Measurements from ENCODE around the gene MAPK4. TPM values are rescaled to one million over a fixed set of nuclear protein-coding genes. Genes with fewer than 3 reads are reported as not detected.

The MAPK4 gene
- total RNA-seq, 1 donor from 2014 or later, result 0.11 TPM

GRCh38 chr18:50665519-50665918, 105.6 kb downstream of the MAPK4 start:
- no peak for DNase-seq (ENCODE audit: low read depth)
- H3K9me3 Mint-ChIP-seq (ENCODE audit: unreplicated experiment), result peaks cover 5% of the 10 kb centered on the region

GRCh38 chr18:50666536-50666935, 106.6 kb downstream of the MAPK4 start:
- DNase-seq (ENCODE audit: low read depth) (no peak), FAIRE-seq (no peak)
- no peak overlapping the region for H3K9ac ChIP-seq (ENCODE audit: low read length)
- Mint-ChIP-seq H3K27me3 (ENCODE audit: low read depth, unreplicated experiment) (peaks cover 18% of the 10 kb centered on the region), H3K36me3 (ENCODE audit: low read depth, unreplicated experiment) (peaks cover 2% of the 10 kb centered on the region), H3K4me1 (ENCODE audit: low read depth, unreplicated experiment) (no peaks in the 10 kb centered on the region), H3K4me3 (ENCODE audit: unreplicated experiment) (no peak overlapping the region), H3K27ac (ENCODE audit: unreplicated experiment) (no peak overlapping the region), H3K9me3 (ENCODE audit: unreplicated experiment) (peaks cover 5% of the 10 kb centered on the region)
- H3K27ac ChIP-seq (ENCODE audit: low read depth, low read length), result no peak overlapping the region
- H3K9me3 ChIP-seq (ENCODE audit: insufficient read depth, low read depth, low read length), result peaks cover 4% of the 10 kb centered on the region
- TF ChIP-seq EZH2 (IDR thresholded peaks at IDR 0.05; ENCODE audit: insufficient read depth, low read length) (no peak), CTCF (IDR thresholded peaks at IDR 0.05; ENCODE audit: insufficient read depth, low read depth, low read length) (no peak)
- H2AFZ ChIP-seq (ENCODE audit: low read depth, low read length), result no peak overlapping the region
- H3K36me3 ChIP-seq (ENCODE audit: insufficient read depth, low read length), result no peaks in the 10 kb centered on the region
- H3K79me2 ChIP-seq (ENCODE audit: insufficient read depth, low read length), result no peaks in the 10 kb centered on the region
- no peaks in the 10 kb centered on the region for H4K20me1 ChIP-seq (ENCODE audit: insufficient read depth, low read length)
- no peaks in the 10 kb centered on the region for H3K27me3 ChIP-seq (ENCODE audit: insufficient read depth, low read length)
- H3K4me1 ChIP-seq (ENCODE audit: insufficient read depth, low read length), result no peaks in the 10 kb centered on the region
- H3K4me3 ChIP-seq (ENCODE audit: insufficient read depth, low read depth, low read length), result no peak overlapping the region
- H3K4me2 ChIP-seq (ENCODE audit: low read length), result no peak overlapping the region

More at GRCh38 chr18:50665519-50665918, 105.6 kb downstream of the MAPK4 start:
- Mint-ChIP-seq H3K36me3 (ENCODE audit: low read depth, unreplicated experiment) (peaks cover 2% of the 10 kb centered on the region), H3K27me3 (ENCODE audit: low read depth, unreplicated experiment) (peaks cover 18% of the 10 kb centered on the region), H3K4me3 (ENCODE audit: unreplicated experiment) (no peak overlapping the region), H3K4me1 (ENCODE audit: low read depth, unreplicated experiment) (no peaks in the 10 kb centered on the region), H3K27ac (ENCODE audit: unreplicated experiment) (no peak overlapping the region)
- Histone ChIP-seq H2AFZ (ENCODE audit: low read depth, low read length) (no peak overlapping the region), H3K27ac (ENCODE audit: low read depth, low read length) (no peak overlapping the region), H3K9me3 (ENCODE audit: insufficient read depth, low read depth, low read length) (peaks cover 4% of the 10 kb centered on the region), H4K20me1 (ENCODE audit: insufficient read depth, low read length) (no peaks in the 10 kb centered on the region), H3K79me2 (ENCODE audit: insufficient read depth, low read length) (no peaks in the 10 kb centered on the region), H3K36me3 (ENCODE audit: insufficient read depth, low read length) (no peaks in the 10 kb centered on the region), H3K9ac (ENCODE audit: low read length) (no peak overlapping the region), H3K4me3 (ENCODE audit: insufficient read depth, low read depth, low read length) (no peak overlapping the region), H3K4me1 (ENCODE audit: insufficient read depth, low read length) (no peaks in the 10 kb centered on the region), H3K4me2 (ENCODE audit: low read length) (no peak overlapping the region), H3K27me3 (ENCODE audit: insufficient read depth, low read length) (no peaks in the 10 kb centered on the region)
- TF ChIP-seq CTCF (IDR thresholded peaks at IDR 0.05; ENCODE audit: insufficient read depth, low read depth, low read length), result no peak
- TF ChIP-seq EZH2 (IDR thresholded peaks at IDR 0.05; ENCODE audit: insufficient read depth, low read length), result no peak
- FAIRE-seq, result no peak

GRCh38 chr18:50671376-50671775, 111.5 kb downstream of the MAPK4 start:
- H3K4me1 Mint-ChIP-seq (ENCODE audit: low read depth, unreplicated experiment), result no peaks in the 10 kb centered on the region
- H2AFZ ChIP-seq (ENCODE audit: low read depth, low read length), result no peak overlapping the region
- H3K9ac ChIP-seq (ENCODE audit: low read length), result no peak overlapping the region
- no peaks in the 10 kb centered on the region for H3K9me3 ChIP-seq (ENCODE audit: insufficient read depth, low read depth, low read length)
- H3K36me3 ChIP-seq (ENCODE audit: insufficient read depth, low read length), result no peaks in the 10 kb centered on the region
- FAIRE-seq (no peak), DNase-seq (ENCODE audit: low read depth) (no peak)
- H3K36me3 Mint-ChIP-seq (ENCODE audit: low read depth, unreplicated experiment), result peaks cover 2% of the 10 kb centered on the region
- H3K27me3 Mint-ChIP-seq (ENCODE audit: low read depth, unreplicated experiment), result peaks cover 18% of the 10 kb centered on the region
- H3K27ac ChIP-seq (ENCODE audit: low read depth, low read length), result no peak overlapping the region
- H3K4me3 ChIP-seq (ENCODE audit: insufficient read depth, low read depth, low read length), result no peak overlapping the region
- H4K20me1 ChIP-seq (ENCODE audit: insufficient read depth, low read length), result no peaks in the 10 kb centered on the region
- H3K27me3 ChIP-seq (ENCODE audit: insufficient read depth, low read length), result no peaks in the 10 kb centered on the region
- H3K79me2 ChIP-seq (ENCODE audit: insufficient read depth, low read length), result no peaks in the 10 kb centered on the region
- H3K27ac Mint-ChIP-seq (ENCODE audit: unreplicated experiment), result no peak overlapping the region
- TF ChIP-seq CTCF (IDR thresholded peaks at IDR 0.05; ENCODE audit: insufficient read depth, low read depth, low read length), result no peak
- no peak for TF ChIP-seq EZH2 (IDR thresholded peaks at IDR 0.05; ENCODE audit: insufficient read depth, low read length)
- H3K4me1 ChIP-seq (ENCODE audit: insufficient read depth, low read length), result no peaks in the 10 kb centered on the region
- H3K4me3 Mint-ChIP-seq (ENCODE audit: unreplicated experiment), result no peak overlapping the region
- no peaks in the 10 kb centered on the region for H3K9me3 Mint-ChIP-seq (ENCODE audit: unreplicated experiment)
- H3K4me2 ChIP-seq (ENCODE audit: low read length), result no peak overlapping the region
